OCI-LY7 (cell line): ENCODE measurements around the gene CDH7. TPM values are rescaled to one million over a fixed set of nuclear protein-coding genes. Genes with fewer than 3 reads are reported as not detected.

ENCODE experiments used
- BruUV-seq: library from RNA; stranded (reverse); fragments of 400-500 nt; replicated peaks from 2 replicates; lab custom pipeline; 2021; lab: Mats Ljungman, UMichigan
- CTCF ChIA-PET: fragments of 300-600 bp; sonication (Branson Sonifier 250); formaldehyde crosslinking; loops from one replicate; lab custom pipeline; 2022; ENCODE audit warnings: antibody characterized with exemption; ENCODE audit not compliant: unreplicated experiment; lab: Charles Lee
- POLR2A ChIA-PET: fragments of 300-600 bp; sonication (Branson Sonifier 250); formaldehyde crosslinking; loops from one replicate; lab custom pipeline; 2022; ENCODE audit warnings: antibody characterized with exemption; lab: Charles Lee
- DNase-seq: peaks from one replicate; pipeline ENCODE4 v3.0.0-alpha.2; 2015; ENCODE audit warnings: low spot score
- H2AFZ ChIP-seq: fragments of 200-600 bp; sonication (generic), shearing (Covaris generic); 2 replicates; pipeline ENCODE4 v1.6.1; 2014; ENCODE audit warnings: mild to moderate bottlenecking, antibody characterized with exemption, low read length, moderate library complexity
- H3K27ac ChIP-seq: fragments of 200-600 bp; sonication (generic); 2 replicates; pipeline ENCODE4 v1.5.1; 2014; ENCODE audit warnings: mixed run types, low read depth, mild to moderate bottlenecking, moderate library complexity, low read length, inconsistent platforms; ENCODE audit not compliant: poor library complexity, severe bottlenecking
- H3K36me3 ChIP-seq: fragments of 200-600 bp; sonication (generic); 2 replicates; pipeline ENCODE4 v1.6.1; 2014; ENCODE audit warnings: mild to moderate bottlenecking, antibody characterized with exemption, low read length, moderate library complexity, mixed read lengths; ENCODE audit not compliant: insufficient read depth
- H3K4me1 ChIP-seq: fragments of 200-600 bp; sonication (generic); 2 replicates; pipeline ENCODE4 v1.5.1; 2014; ENCODE audit warnings: mild to moderate bottlenecking, low read length; ENCODE audit not compliant: insufficient read depth, poor library complexity, severe bottlenecking
- H3K4me2 ChIP-seq: fragments of 200-600 bp; sonication (generic); 2 replicates; pipeline ENCODE4 v1.6.1; 2014; ENCODE audit warnings: mild to moderate bottlenecking, low read length
- H3K4me3 ChIP-seq: fragments of 200-600 bp; sonication (generic); 2 replicates; pipeline ENCODE4 v1.5.1; 2014; ENCODE audit warnings: mild to moderate bottlenecking, low read depth, low read length; ENCODE audit not compliant: poor library complexity, severe bottlenecking
- H3K79me2 ChIP-seq: fragments of 200-600 bp; sonication (generic); 2 replicates; pipeline ENCODE4 v1.6.1; 2016; ENCODE audit warnings: low read depth, mild to moderate bottlenecking, low read length, moderate library complexity, mixed read lengths; ENCODE audit not compliant: insufficient read depth
- H3K9me2 ChIP-seq: fragments of 200-600 bp; sonication (generic); 2 replicates; pipeline ENCODE4 v1.6.1; 2016; ENCODE audit warnings: mild to moderate bottlenecking, low read length, mixed read lengths; ENCODE audit not compliant: insufficient read depth
- H3K9me3 ChIP-seq: fragments of 200-600 bp; sonication (generic); 2 replicates; pipeline ENCODE4 v1.6.1; 2014; ENCODE audit warnings: mild to moderate bottlenecking, mixed run types, low read length, mixed read lengths
- H4K20me1 ChIP-seq: fragments of 200-600 bp; sonication (generic); 2 replicates; pipeline ENCODE4 v1.6.1; 2014; ENCODE audit warnings: mild to moderate bottlenecking, antibody characterized with exemption, low read length, moderate library complexity, mixed read lengths; ENCODE audit not compliant: insufficient read depth
- CTCF ChIP-seq: fragments of 200-600 bp; sonication (generic); conservative IDR thresholded peaks from 2 replicates; pipeline ENCODE4 v1.5.1; 2014; ENCODE audit warnings: mild to moderate bottlenecking, antibody characterized with exemption, low read length, moderate library complexity, mixed read lengths
- EZH2phosphoT487 ChIP-seq: fragments of 200-600 bp; sonication (generic); IDR thresholded peaks from 2 replicates; pipeline ENCODE4 v1.6.1; 2018; ENCODE audit warnings: low read depth, borderline replicate concordance, mild to moderate bottlenecking, mixed run types, antibody characterized with exemption, low read length, moderate library complexity, mixed read lengths
- intact Hi-C: fragments of 100-400 bp; cut with micrococcal nuclease; formaldehyde crosslinking; loops from one replicate; pipeline ENCODE4 v1.10.0; 2022; ENCODE audit not compliant: unreplicated experiment
- total RNA-seq, 2 experiments: library from RNA; depleted of rRNA in 1 of 2; stranded (reverse); fragments of >200 nt in 1 of 2; shearing (Covaris generic) in 1 of 2; gene quantifications; 2 replicates each; pipeline ENCODE4 v1.2.3, GENCODE V29; 2014 to 2022

The CDH7 gene
- total RNA-seq, 2 experiments from 2014 or later, result not detected

DNA sequence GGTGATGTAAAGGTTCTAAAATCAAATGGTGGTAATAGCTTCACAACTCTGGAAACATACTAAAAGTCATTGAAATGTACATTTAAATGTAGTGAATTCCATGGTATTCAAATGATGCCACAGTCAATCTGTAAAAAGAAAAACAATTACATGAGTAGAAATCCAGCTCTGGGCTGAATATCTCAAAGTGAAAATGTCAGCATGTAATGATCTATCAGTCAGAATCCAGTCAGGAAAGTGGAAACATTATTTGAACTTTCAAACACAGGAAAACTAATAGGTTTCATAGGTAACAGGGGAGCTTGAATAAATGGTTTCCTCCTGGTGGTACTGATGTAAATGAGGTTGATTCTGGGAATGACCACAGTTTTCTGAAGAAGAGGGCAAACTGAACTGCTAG is 186.4 kb downstream of the CDH7 start:
- H4K20me1 ChIP-seq, result no peaks in the 10 kb centered on the region
- no peak for DNase-seq
- H3K9me2 ChIP-seq, result no peaks in the 10 kb centered on the region
- TF ChIP-seq EZH2phosphoT487 (no peak), CTCF (no peak)
- no peak overlapping the region for H3K4me3 ChIP-seq
- intact Hi-C loops, result no loop called here
- H3K9me3 ChIP-seq, result no peaks in the 10 kb centered on the region
- H3K4me1 ChIP-seq, result no peaks in the 10 kb centered on the region
- ChIA-PET POLR2A (interaction anchor here (0.5 kb wide), 1 partner anchor 210 kb away, joined by 3 read pairs; no protein-coding TSS in a partner anchor), CTCF (no interaction called here)
- no peak overlapping the region for H3K27ac ChIP-seq
- no TSS peak for BruUV-seq
- no peaks in the 10 kb centered on the region for H3K36me3 ChIP-seq
- H3K79me2 ChIP-seq, result no peaks in the 10 kb centered on the region
- no peak overlapping the region for H2AFZ ChIP-seq
- no peak overlapping the region for H3K4me2 ChIP-seq

DNA sequence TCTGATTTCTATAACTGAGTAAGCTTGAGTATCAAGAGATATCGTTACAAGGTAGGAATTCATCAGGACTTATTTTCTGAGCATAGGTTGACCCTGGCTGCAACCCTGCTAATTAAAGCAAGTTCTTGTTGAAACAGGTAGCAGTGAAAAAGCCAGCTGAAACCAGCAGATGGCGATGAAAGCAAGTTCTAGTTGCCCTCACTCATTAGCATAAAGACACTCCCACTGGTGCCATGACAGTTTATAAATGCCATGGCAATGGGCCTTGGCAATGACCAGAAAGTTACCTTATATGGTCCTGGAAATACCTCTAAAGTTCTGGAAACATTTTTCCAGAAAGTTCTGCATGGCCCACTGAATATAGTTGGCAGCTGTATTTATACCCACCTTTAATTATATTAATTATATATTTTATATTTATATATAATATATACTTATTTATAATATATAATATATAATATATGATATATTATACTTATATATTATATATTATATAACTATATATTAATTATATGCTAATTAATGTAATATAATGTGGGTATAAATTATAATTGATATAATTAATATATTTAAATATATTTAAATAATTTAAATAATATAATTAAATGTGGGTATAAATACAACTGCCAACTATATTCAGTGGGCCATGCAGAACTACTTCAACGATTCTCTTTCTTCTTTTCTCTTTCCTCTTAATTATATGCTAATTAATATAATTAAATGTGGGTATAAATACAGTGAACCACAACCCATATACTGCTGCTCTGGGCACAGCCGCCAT is 188.0 kb downstream of the CDH7 start:
- no peak overlapping the region for H3K27ac ChIP-seq
- TF ChIP-seq EZH2phosphoT487, result no peak
- TF ChIP-seq CTCF, result peak; percentile 51; the same call in 1 of the 2 replicates
- BruUV-seq, result no TSS peak
- ChIA-PET POLR2A (no interaction called here), CTCF (no interaction called here)
- no peaks in the 10 kb centered on the region for H4K20me1 ChIP-seq
- H3K4me2 ChIP-seq, result no peak overlapping the region
- H2AFZ ChIP-seq, result no peak overlapping the region
- H3K79me2 ChIP-seq, result no peaks in the 10 kb centered on the region
- intact Hi-C loops, result no loop called here
- DNase-seq, result peak; percentile 8
- H3K4me3 ChIP-seq, result no peak overlapping the region
- H3K36me3 ChIP-seq, result no peaks in the 10 kb centered on the region
- H3K4me1 ChIP-seq, result no peaks in the 10 kb centered on the region
- H3K9me3 ChIP-seq, result no peaks in the 10 kb centered on the region
- no peaks in the 10 kb centered on the region for H3K9me2 ChIP-seq
